HG02610 (cell line): Measurements from ENCODE around the gene CP.
A peak's percentile ranks its signal among the peaks of the same experiment; 100 is the strongest.
"Not testable (repeated sequence)": the region's sequence is repeated elsewhere in the genome, so short reads cannot be mapped to it uniquely, and the experiment has no call there.

Source experiments
- ATAC-seq: cut with Tn5 transposase; IDR thresholded peaks from one replicate; pipeline ENCODE4 v1.9.1; 2021; ENCODE audit warnings: mild to moderate bottlenecking, moderate library complexity; ENCODE audit not compliant: unreplicated experiment

Gene CP

DNA sequence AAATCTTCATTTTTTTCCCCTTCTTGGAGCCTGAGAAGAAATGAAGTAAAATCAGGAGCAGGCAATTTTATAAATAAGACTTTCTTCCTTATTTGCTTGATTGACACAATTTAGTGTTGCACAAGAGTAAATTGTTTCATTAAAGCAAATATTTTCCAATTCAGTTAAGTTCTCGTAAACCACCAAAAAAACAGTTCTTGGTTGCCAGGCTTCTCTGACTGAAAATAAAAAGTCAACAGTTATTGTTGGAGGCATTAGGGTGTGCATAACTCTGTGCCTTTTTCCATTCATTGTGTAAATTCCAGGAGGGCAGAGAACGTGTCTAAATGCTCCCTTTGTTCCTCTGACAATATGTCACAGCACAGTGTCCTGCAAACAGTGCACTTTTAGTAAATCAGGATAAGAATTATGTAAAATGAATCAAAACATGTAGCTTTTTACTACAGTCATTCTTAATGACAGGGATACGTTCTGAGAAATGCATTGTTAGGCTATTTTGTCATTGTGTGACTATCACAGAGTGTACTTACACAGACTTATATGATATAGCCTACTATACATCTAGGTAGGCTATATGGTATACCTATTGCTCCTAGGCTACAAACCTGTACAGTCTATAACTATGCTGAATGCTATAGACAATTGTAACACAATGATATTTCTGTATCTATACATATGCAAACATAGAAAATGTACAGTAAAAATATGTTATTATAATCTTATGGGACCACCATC, at the start of gene CP:
CP (minus strand) TSS at position 47 of the 735 bp plus-strand sequence; CDS start at position 10, 37 bp downstream.
- no peak for ATAC-seq

- ATAC-seq: no peak
Observed at GRCh38 chr3:149270180-149270579, 48.6 kb upstream of the CP start.

- ATAC-seq: no peak
Observed at GRCh38 chr3:149269687-149270086, 48.1 kb upstream of the CP start.

GRCh38 chr3:149267565-149267964, 45.9 kb upstream of the CP start:
- peak; percentile 59 for ATAC-seq

DNA sequence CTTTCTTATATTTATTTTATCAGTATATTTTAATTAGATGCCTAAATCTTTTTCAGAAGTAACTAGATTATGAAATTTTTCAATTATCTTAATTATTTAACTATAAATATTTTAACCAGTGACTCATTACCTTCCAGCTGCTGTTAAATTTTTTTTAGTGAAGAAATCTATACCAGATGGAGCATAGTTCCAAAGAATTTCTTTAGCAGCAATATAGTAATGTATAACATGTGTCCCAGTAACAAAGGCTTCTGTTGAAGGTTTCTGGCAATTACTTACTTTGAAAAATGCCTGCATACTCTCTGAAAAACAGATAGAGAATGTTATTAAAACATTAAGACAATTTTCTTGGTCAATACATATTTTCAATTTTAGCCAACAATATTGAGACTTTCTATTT, 45.1 kb upstream of the CP start:
- ATAC-seq: no peak

DNA sequence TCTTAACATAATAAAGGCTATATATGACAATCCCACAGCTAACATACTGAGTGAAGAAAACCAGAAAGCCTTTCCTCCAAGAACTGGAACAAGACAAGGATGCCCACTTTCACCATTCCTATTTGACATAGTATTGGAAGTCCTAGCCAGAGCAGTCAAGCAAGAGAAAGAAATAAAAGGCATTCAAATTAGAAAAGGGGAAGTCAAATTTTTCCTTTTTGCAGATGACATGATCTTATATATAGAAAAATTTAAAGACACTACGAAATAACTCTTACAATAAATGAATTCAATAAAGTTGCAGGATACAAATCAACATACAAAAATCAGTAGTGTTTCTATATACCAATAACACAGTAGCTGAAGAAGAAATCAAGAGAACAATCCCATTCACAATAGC, 42.2 kb upstream of the CP start:
- ATAC-seq: no peak

GRCh38 chr3:149258714-149259113, 37.1 kb upstream of the CP start:
- ATAC-seq: no peak

GRCh38 chr3:149258298-149258697, 36.7 kb upstream of the CP start:
- ATAC-seq: no peak

DNA sequence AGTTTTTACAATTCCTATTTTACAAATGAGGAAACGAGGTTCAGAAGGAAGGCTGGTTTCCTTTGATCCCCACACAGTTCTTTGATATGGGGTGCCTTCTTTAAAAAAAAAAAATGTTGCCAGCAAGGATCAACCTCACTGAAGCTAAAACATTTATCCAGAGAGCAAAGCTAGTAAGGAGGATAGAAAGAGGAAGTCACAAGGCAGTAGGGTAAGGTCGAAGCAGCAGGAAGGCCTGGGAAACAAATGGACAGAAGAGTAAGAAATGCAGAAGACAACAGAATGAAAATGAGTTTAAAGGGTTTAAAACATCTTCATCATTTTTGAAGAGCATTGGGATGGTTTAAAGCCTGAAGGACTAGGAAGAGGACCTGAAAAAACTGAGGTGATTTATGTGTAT, 30.6 kb upstream of the CP start:
- ATAC-seq: no peak

DNA sequence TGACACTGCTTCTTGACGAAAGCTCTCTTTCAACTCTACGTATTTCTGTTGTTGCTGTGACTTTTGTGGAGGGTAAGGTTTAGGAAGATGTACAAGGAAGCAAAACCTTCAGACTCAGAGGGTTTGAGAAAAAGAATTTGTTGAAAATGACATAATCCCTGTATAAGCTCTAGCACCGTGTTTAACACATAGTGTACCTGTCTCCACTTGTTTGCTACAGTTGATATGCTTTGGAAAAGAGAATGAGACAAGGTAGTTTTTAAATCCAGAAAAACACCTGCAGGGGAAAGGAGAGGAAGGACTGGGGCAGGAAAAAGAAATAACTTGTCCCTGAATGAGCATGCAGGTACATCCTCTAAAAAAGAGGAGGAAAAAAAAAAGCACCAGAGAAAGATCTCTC, 29.6 kb upstream of the CP start:
- no peak for ATAC-seq

DNA sequence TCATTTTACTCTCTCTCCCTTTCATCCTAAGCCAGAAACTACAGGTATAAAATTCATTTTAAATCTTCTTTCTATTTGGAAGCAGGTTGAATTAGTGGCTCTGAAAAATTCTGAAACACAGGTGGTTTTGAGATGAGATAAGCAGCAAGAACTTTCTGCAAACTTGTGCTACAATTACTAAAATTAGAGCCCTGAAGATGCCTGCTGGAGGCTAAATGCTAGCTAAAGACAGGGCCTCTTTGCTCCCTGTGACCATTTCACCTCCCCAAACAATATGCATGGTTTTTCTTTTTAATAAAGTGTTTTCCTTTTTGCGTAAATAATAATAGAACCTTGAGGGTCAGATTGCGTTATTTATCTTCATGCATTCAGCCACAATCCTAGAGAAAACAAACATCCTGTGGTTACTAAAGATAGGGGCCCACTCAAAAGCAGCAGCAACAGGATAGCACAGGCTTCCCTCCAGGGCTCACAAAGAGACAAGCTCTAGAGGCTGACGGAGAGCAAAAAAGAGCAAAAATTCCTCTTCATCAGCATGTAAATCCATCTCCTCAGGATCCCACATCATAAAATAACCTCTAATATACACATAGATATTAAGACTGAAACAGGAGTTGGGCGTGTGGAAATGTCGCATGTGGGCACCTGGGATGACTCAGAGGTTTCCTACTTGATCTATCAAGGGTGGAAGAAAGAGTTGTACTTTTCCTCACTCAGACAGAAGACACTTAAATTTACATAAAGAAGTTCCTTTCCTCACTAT, 26.5 kb upstream of the CP start:
- ATAC-seq: peak; percentile 84

GRCh38 chr3:149247008-149247710, 25.5 kb upstream of the CP start:
- no peak for ATAC-seq

DNA sequence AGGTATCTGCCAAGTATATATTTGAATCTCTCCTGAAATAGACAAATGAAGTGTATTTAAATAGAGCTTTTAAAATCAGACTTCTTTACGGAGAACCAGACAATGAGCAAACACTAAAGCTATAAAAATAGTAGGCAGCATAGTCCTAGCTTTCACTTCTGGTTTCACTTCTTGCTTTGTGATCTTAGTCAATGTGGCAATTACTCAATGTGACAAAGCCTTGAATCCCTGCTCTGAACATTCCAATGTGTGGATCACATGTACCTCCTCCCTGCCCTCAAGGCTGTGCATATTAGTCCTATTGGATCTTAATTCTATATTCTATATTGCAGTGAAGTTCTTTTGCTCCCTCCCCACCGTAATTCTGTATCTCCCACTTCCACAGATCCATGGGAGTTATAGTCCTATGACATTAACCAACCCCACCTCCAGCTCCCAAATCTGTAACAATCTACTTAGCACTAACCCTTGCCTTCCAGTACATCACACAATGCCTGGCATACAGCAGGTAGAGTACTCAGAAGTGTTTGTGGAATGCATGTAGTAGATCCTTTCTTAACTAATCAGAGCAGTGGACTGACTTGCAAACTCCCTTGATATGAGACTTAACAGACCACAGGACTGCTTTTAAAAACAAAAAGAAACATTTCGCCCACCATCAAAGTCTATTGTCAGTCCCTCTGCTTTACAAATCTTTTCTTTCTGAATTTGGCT, 24.3 kb upstream of the CP start:
- ATAC-seq: peak; percentile 74

- ATAC-seq: peak; percentile 32
Observed at GRCh38 chr3:149243540-149243939, 21.9 kb upstream of the CP start.

- no peak for ATAC-seq
Observed at GRCh38 chr3:149239357-149239936, 17.8 kb upstream of the CP start.

- ATAC-seq: not testable (repeated sequence)
Observed at GRCh38 chr3:149238268-149238667, 16.6 kb upstream of the CP start.

GRCh38 chr3:149235599-149236424, 14.2 kb upstream of the CP start:
- no peak for ATAC-seq

- no peak for ATAC-seq
Observed at GRCh38 chr3:149234671-149235245, 13.1 kb upstream of the CP start.

DNA sequence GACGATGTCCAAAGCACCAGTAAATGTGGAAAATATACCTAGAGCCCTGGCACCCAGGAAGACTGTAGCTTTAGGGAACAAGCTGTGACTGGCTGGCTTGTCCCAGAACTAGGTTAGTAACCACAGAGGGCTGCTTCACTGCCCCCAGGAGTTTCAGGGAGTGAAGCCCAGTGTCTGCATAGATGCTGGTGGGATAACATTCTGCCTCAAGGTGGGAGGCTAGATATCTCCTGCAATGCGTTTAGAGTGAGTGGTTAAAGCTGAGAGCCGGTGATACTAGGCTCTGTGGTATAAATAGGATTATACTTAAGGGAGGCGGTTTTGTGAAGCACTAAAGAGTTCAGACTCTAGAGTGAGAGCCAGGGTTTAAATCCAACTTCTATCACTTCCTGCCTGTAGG, 11.7 kb upstream of the CP start:
- no peak for ATAC-seq

DNA sequence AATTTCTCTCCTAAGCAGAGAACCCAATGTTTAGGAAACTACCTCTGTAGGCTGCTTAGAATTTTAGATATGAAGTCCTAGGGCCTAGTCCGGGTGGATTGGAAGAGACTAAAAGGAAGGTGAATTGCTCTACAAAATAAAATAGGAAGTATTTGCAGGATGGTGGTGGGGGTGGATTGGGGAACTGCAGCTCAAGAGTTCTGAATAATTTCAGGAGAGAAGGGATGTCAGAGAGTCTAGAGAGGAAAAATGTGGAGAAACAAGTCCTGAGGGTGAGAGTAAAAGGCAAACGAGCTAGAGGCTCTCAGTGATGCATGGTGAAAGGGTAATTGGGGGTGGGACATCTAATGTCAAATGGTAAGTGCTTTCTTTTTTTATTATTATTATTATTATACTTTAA, 10.2 kb upstream of the CP start:
- no peak for ATAC-seq
